GM19397 (cell line): Measurements from ENCODE around the gene STPG1.

Experiments
- ATAC-seq: cut with Tn5 transposase; IDR thresholded peaks from one replicate; pipeline ENCODE4 v1.9.1; 2021; ENCODE audit warnings: mild to moderate bottlenecking, moderate library complexity; ENCODE audit not compliant: unreplicated experiment

STPG1 gene

DNA sequence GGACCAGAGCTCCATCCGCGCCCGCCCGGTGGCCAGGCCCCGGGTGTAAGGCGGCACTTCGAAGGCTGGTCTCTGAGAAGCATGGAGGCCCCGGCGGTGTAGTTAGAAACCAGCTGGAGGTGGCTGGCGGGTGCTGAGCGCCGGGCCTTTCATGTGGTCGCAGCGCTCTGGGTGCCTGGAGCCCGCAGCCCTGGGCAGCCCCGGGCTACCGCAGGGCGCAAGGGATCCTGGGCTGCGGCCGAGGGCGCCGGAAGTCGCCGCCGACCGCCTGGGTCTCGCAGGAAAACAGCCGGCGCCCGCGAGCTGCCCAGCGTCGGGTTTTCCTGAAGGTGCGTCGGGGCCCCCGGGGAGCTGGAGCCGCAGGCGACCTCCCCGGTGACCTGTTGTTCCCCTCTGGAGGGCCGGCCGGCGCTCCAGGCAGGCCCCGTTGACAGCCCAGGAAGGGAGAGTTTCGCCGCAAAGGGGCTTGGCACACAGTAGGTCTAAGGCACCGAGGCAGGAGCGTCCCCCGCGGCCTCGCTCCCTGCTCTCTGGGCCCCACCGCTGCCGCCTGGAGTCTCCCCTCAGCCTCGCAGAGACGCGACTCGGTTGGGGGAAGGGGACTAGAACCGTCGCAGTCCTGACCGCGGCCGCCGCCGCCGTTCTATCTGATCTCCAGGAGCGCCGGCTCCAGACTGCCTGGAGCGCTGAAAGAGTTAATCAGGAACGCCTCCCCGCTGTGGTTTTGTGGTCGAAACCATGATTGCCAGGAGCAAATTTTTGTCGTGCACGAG, 91.7 kb downstream of the STPG1 start:
- peak; percentile 72 for ATAC-seq

DNA sequence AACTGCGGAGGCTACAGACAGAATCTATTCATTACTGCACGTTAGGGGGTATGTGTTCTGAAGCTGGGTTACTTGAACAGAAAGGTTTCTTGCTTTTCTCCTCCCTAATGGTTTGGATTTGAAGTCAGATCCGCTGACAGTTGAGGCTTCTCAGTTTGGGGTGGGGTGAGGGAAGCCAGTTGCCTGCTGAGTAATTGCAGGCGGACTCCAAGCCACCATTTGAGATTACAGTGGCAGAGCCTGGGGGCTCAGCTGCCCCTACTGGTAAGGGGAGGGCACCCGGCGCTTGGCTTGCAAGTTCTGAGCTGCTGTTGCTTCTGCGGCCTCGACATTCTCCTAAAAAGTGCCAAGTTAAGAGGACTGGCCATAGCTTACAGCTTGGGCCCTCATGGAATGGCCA, 92.5 kb downstream of the STPG1 start:
- no peak for ATAC-seq

DNA sequence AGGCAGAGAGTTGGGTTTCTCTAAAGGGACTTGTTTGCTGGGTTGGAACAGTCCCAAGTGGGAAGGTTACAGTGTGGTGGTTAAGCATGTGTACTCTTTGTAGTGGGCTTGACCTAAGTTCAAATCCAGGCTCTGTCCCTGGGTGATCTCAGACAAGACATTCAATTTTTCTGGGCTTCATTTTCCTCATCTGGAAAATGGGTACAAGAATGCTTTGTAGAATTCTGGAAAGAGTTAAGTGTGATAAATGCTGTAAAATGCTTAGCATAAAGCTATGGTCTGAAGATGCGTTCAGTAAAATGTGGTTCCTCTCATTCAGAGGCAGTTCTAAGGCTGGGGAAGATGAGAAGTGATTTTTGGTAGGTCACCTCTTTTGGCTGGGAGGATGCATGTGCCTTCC, 93.6 kb downstream of the STPG1 start:
- ATAC-seq: no peak

DNA sequence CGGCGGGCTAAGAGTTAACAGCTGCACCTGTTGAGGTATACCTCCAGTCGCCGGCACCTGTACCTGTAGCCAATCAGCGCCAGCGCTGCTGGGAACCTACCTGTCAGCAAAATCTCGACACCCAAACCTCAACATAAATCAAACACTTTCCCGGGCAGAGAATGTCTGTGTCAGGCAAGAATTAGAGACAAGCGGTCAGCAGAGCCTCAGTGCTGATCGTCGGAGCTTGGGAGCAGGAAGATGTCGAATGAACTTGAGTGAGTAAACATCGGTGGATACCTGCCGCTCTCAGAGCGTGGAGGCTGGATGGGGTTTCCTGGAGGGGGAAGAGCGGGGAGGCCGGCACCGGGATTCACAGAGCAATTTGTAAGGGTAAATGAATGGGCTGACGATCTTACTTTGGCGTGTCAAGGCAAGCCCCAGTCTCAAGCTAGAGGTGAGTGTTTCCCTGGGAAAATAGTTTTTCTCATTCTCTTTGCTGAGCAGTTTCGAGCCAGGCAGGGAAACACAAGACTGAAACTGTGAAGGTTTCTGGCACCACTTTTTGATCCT, 94.2 kb downstream of the STPG1 start, which contains the start of gene GRHL3:
TSS of gene GRHL3 (plus strand) at position 46 of the 552 bp plus-strand sequence. CDS start at position 241, 195 bp downstream.
- no peak for ATAC-seq

DNA sequence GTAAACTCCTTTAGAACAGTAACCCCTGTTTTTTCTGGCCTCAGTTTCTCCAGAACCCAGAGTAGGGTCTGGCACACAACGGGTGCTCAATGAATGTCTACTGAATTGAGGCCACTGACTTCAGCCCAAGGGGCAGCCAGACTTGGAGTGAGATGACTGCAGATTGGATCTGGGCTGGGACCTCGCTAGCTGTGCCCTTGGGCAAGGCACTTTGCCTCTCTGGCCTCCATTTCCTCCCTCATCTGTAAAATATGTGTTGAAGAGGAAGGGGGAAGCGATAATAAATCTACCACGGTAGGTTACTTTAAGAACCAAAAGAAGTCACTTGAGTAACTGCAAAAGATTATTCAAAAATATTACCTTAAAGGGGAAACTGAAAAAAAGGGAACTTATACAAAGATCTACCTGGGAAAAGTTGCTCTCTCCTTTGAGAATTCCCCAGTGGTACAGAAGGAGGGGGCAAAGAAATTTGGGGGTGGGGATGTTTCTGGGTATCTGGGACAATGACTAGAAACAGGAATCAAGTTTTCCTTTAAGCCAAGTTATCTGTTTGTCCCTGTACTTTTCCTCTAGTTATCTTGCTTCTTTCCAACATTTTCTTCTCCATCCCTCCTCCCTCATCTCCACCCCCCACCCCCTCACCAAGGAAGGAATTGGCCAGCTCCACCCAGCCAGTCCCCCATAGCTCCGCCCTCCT, 94.8 kb downstream of the STPG1 start:
- no peak for ATAC-seq

DNA sequence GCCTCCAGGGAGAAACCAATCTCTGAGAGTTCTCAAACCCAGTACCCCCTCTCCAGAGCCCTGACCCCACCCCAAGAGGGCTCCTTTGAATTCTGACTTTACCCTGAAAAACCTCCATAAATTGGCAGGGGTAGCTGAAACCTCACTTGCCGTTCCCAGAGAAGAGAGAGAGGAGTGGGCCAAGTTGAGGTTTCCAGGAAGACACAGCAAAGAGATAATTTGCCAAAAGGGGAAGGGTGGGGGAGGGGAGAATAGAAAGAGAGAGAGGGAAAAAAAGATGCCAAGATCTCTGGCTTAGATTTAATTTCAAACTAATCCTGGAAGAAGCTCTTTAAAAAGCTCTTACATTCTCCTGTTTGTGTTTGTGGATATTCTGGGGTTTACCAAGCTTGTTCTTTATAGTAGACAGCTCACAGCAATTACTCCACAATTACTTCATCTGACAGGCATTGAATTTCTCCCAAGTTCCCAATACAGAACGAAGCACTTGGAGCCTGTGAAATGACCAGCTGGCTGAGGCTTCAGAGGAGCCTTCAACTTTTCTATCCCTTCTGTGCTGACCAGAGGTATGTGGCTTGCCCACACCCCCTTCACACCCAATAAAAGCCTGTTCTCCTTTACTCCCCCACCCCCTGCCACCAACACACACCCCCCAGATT, 95.5 kb downstream of the STPG1 start:
- ATAC-seq: no peak

DNA sequence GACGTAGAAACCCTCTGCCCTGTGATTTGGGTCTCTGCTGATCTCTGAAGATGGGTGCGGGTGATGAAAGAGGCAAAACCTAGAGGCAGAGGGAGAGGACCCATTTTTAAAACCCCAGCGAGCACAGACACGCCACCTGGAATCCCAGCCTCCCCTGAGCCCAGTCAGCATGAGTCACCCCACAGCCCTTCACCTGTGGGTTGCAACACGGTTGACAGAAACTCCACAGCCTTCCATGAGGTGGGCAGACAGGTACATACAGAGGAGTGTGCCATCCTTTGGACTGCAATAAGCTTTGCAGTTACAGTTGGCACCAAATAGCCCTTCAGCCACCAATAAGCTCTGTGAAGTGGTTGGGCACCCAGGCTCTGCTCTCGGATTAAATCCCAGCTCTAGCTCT, 96.5 kb downstream of the STPG1 start:
- no peak for ATAC-seq

DNA sequence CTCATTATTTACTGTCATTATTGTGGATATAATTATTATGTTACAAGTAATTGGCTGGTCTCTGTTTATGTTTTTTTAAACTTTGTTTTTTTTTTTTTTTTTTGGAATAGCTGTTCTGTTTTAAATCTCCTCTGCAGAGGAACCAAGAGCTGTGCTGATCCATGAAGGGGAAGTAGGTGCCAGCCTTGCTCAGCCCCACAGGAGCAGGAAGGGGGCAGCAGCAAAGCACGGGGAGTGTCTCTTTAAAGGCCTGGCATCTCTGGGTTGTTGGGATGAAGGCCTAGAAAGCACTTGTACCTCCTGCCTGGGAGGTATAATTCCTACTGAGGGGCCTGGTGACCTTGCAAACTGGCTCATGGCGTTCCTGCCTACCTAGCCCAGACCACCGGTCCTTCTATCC, 96.9 kb downstream of the STPG1 start:
- no peak for ATAC-seq

DNA sequence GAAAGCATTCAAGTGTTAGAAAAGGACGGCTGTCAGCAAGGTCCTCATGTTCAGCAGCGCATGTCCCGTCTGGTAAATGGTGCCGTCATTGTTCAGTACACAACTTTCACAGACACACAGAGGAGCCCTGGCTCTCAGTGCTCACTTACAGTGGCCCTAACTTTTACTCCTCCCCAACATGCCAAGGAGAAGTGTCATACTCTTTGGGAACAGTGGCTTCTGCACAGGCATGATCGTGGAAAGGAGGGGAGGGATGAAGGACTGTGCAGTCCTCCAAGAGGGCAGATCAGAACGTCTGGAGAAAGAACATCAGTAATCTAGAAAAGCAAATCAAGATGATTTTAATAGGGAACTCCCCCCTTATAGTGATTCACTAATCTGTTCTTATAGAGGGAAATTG, 98.2 kb downstream of the STPG1 start:
- no peak for ATAC-seq

DNA sequence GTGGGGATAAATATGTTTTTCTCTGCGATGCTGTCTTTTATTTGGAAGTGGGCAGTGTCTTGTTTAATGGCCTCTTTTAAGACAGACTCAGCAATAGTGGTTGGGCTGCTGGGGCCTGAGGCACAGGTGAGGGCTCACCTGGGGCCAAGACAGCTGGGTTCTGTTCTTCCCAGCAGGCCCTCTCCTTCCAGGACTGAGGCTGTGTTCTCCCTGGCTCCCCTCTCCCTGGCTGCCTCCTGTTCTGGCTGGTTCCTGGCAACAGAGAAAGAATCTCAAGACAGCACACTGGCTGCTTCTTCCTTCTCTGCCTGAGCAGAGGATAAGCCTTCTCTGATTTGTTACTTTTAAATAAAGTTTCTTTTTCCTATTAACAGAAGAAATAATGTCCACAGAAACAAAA, 101.8 kb downstream of the STPG1 start:
- ATAC-seq: no peak

DNA sequence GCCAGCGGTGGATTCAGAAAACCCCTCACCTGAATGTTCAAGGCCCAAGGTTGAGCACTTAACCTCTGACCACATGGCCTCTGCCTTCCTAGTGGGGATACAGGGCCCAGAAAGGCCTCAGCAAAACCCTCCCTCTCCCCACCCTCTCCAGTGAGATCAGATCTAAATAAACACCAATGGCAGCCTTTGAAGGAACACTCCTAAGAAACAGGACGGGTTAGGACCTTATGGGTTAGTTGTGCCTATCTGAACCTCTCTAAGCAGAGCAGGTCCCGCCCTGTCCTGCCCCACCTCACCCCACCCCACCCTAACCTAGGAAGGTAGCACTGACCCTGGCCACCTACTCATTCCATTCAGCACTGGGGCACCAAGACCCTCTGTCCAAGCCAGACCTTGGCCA, 102.3 kb downstream of the STPG1 start:
- ATAC-seq: no peak

DNA sequence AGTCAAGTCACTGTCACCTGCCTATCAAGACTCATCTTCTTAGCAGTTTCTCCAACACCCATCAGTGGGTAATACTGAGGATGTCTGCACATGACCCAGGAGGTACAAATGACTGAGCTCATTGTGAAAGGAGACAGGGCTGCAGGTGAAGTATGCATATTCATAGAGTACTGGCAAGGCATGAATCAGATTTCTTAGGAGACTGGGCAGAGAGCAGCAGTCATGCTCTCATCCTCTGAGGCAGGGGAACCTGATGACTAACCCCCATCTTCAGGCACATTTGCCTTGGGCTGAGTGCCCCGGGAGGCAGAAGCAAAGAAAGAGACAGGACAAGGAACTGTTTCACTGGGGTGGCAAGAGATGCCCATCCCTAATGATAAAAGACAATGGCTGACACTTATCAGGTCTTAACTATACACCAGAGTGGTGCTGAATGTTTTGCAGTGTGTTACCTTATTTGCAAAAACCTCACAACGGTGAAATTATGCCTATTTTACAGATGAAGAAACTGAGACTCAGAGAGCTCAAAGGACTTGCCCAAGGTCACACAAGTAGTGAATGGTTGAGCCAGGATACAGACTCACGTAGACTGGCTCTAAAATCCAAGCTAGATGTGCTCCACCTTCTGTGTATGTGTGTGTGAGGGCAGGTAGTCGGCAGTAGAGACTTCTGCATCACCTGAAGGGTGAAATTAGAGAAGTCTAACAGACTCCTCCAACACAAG, 103.7 kb downstream of the STPG1 start:
- no peak for ATAC-seq

DNA sequence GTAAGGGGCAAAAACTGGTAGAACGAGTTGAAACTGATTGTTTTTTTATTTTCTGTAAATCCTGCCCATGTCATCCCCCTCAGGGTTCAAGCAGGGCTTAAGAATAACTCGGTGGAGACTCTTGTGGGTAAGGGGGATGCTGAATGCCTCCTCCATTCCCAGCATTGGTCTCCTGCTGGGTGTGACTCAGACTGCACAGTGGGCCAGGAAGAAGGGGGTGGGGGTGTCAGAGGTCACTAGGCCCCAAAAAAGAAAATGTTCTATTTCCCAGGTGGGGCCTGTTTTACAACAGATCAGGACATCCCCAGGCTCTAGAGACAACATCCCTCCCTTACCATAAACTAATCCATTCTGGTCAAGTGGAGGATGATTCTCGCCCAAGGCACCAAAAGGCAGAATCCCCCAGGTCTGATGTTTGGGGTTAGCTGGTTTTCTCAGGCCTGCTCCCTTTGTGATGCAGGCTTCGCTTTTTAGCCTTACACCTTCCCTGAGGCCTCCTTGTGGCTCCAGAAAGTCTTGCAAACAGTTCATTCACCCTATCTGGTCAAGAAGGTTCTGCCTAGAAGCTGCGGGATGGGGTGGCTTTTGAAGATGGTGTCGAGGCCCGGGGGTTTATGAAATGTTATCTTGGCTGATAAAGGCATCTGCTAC, 105.1 kb downstream of the STPG1 start:
- ATAC-seq: no peak
